H1 (cell line): ENCODE results near the gene ZBTB26. TPM values are rescaled to one million over a fixed set of nuclear protein-coding genes. Genes with fewer than 3 reads are reported as not detected.

Source experiments
- CTCF ChIA-PET: fragments of 300-600 bp; sonication (Branson Sonifier 250); formaldehyde crosslinking; loops from one replicate; lab custom pipeline; 2021; ENCODE audit not compliant: partially characterized antibody; lab: Charles Lee
- POLR2A ChIA-PET: fragments of 300-600 bp; sonication (Branson Sonifier 250); formaldehyde crosslinking; loops from one replicate; lab custom pipeline; 2021; ENCODE audit warnings: inconsistent platforms; ENCODE audit not compliant: partially characterized antibody; lab: Charles Lee
- DNase-seq, 2 experiments: peaks; one replicate each; pipeline versions ENCODE4 v3.0.0 to v3.0.0-alpha.2; 2010 to 2022; ENCODE audit warnings: low spot score in 2 of 2, low read depth in 1 of 2, mixed read lengths in 1 of 2
- FAIRE-seq: peaks from 2 replicates; lab custom pipeline; 2011; peaks lifted over from hg19 to GRCh38; lab: Jason Lieb, UNC
- H2AFZ ChIP-seq: 2 replicates; pipeline ENCODE4 v1.8.1; 2012; ENCODE audit warnings: low read length, inconsistent platforms
- H2AK5ac ChIP-seq: 2 replicates; pipeline ENCODE4 v1.6.1; 2013; ENCODE audit warnings: low read depth, low read length
- H2BK120ac ChIP-seq: replicated peaks from 2 replicates; pipeline ENCODE3; 2013; ENCODE audit warnings: low read depth, low read length, inconsistent platforms
- H2BK12ac ChIP-seq: 2 replicates; pipeline ENCODE4 v1.6.1; 2013; ENCODE audit warnings: low read depth, low read length
- H2BK15ac ChIP-seq: 2 replicates; pipeline ENCODE4 v1.6.1; 2013; ENCODE audit warnings: low read length
- H2BK20ac ChIP-seq: 2 replicates; pipeline ENCODE4 v1.6.1; 2013; ENCODE audit warnings: low read length
- H2BK5ac ChIP-seq: 2 replicates; pipeline ENCODE4 v1.6.1; 2013; ENCODE audit warnings: low read depth, low read length
- H3K14ac ChIP-seq: 2 replicates; pipeline ENCODE4 v1.6.1; 2013; ENCODE audit warnings: inconsistent platforms; ENCODE audit not compliant: insufficient read length
- H3K18ac ChIP-seq: 2 replicates; pipeline ENCODE4 v1.6.1; 2013; ENCODE audit warnings: low read length; ENCODE audit errors: extremely low read depth
- H3K23ac ChIP-seq: 2 replicates; pipeline ENCODE4 v1.6.1; 2013; ENCODE audit warnings: inconsistent platforms; ENCODE audit not compliant: insufficient read length
- H3K23me2 ChIP-seq: 2 replicates; pipeline ENCODE4 v1.6.1; 2013; ENCODE audit warnings: low read depth, low read length
- H3K27ac ChIP-seq: 2 replicates; pipeline ENCODE4 v1.6.1; 2011; ENCODE audit warnings: low read depth, low read length, inconsistent platforms
- H3K27me3 ChIP-seq, 4 experiments: replicated peaks in 1 of 4; 1 replicate in 1 of 4; 2 replicates in 3 of 4; pipeline versions ENCODE4 v1.6.1 to v1.8.1; 2011 to 2013; ENCODE audit warnings: low read length in 3 of 4, mild to moderate bottlenecking in 3 of 4, inconsistent platforms in 2 of 4, mixed read lengths in 2 of 4, moderate library complexity in 1 of 4; ENCODE audit not compliant: control insufficient read depth in 3 of 4, insufficient read depth in 3 of 4; ENCODE audit errors: extremely low read depth in 1 of 4
- H3K36me3 ChIP-seq, 4 experiments: 2 replicates each; pipeline versions ENCODE4 v1.6.1 to v1.8.1; 2011 to 2013; ENCODE audit warnings: mild to moderate bottlenecking in 4 of 4, low read length in 3 of 4, moderate library complexity in 2 of 4, control low read depth in 1 of 4, inconsistent platforms in 1 of 4; ENCODE audit not compliant: insufficient read depth in 4 of 4, control insufficient read depth in 2 of 4
- H3K4ac ChIP-seq: replicated peaks from 2 replicates; pipeline ENCODE3; 2013; ENCODE audit warnings: low read length, low read depth, mixed read lengths, inconsistent platforms; ENCODE audit not compliant: insufficient read length
- H3K4me1 ChIP-seq, 4 experiments: replicated peaks in 1 of 4; 1 replicate in 1 of 4; 2 replicates in 3 of 4; pipeline versions ENCODE4 v1.6.1 to v1.8.1; 2011 to 2013; ENCODE audit warnings: low read length in 3 of 4, inconsistent platforms in 2 of 4, mixed read lengths in 1 of 4; ENCODE audit not compliant: insufficient read depth in 4 of 4, control insufficient read depth in 3 of 4
- H3K4me2 ChIP-seq, 2 experiments: 2 replicates each; pipeline versions ENCODE4 v1.6.1 to v1.8.1; 2011 to 2013; ENCODE audit warnings: low read depth in 2 of 2, low read length in 2 of 2, control low read depth in 1 of 2, inconsistent platforms in 1 of 2, mild to moderate bottlenecking in 1 of 2; ENCODE audit not compliant: insufficient read depth in 1 of 2
- H3K4me3 ChIP-seq, 4 experiments: fragments of 200-600, 300-600 bp in 1 of 4; sonication (generic), shearing (Covaris generic), sonication (Bioruptor Twin) in 1 of 4; 2 replicates each; pipeline versions ENCODE4 v1.5.1 to v1.8.1; 2011 to 2016; ENCODE audit warnings: low read length in 4 of 4, low read depth in 3 of 4, control low read depth in 2 of 4, inconsistent platforms in 2 of 4, mild to moderate bottlenecking in 2 of 4, mixed read lengths in 1 of 4, moderate library complexity in 1 of 4; ENCODE audit not compliant: insufficient read depth in 2 of 4; ENCODE audit errors: extremely low read depth in 1 of 4
- H3K56ac ChIP-seq: replicated peaks from 2 replicates; pipeline ENCODE3; 2013; ENCODE audit warnings: low read depth, mild to moderate bottlenecking, mixed read lengths, low read length, inconsistent platforms; ENCODE audit not compliant: insufficient read length
- H3K79me1 ChIP-seq: 2 replicates; pipeline ENCODE4 v1.6.1; 2013; ENCODE audit warnings: low read depth, low read length, control low read depth
- H3K79me2 ChIP-seq, 2 experiments: 2 replicates each; pipeline versions ENCODE4 v1.6.1 to v1.8.1; 2012 to 2013; ENCODE audit warnings: low read length in 2 of 2, mild to moderate bottlenecking in 2 of 2, inconsistent platforms in 1 of 2; ENCODE audit not compliant: insufficient read depth in 2 of 2, control insufficient read depth in 1 of 2
- H3K9ac ChIP-seq, 4 experiments: replicated peaks in 1 of 4; 1 replicate in 1 of 4; 2 replicates in 3 of 4; pipeline versions ENCODE4 v1.6.1 to v1.8.1; 2011 to 2013; ENCODE audit warnings: low read depth in 3 of 4, low read length in 3 of 4, control low read depth in 2 of 4, mild to moderate bottlenecking in 2 of 4, moderate library complexity in 2 of 4, inconsistent platforms in 1 of 4; ENCODE audit errors: extremely low read depth in 1 of 4
- H3K9me3 ChIP-seq, 2 experiments: 2 replicates each; pipeline versions ENCODE4 v1.6.1 to v1.8.1; 2012 to 2013; ENCODE audit warnings: mild to moderate bottlenecking in 2 of 2, moderate library complexity in 2 of 2, control low read depth in 1 of 2, inconsistent platforms in 1 of 2, low read depth in 1 of 2, low read length in 1 of 2, mixed read lengths in 1 of 2; ENCODE audit not compliant: insufficient read depth in 2 of 2
- H4K20me1 ChIP-seq, 2 experiments: replicated peaks in 1 of 2; 2 replicates each; pipeline versions ENCODE3 to v1.8.1; 2011 to 2013; ENCODE audit warnings: inconsistent platforms in 2 of 2, low read length in 2 of 2, mild to moderate bottlenecking in 1 of 2; ENCODE audit not compliant: insufficient read depth in 2 of 2, control insufficient read depth in 1 of 2
- H4K5ac ChIP-seq: 2 replicates; pipeline ENCODE4 v1.6.1; 2013; ENCODE audit warnings: low read length, low read depth, mixed read lengths, inconsistent platforms; ENCODE audit not compliant: insufficient read length
- H4K8ac ChIP-seq: 2 replicates; pipeline ENCODE4 v1.8.0; 2013; ENCODE audit warnings: mild to moderate bottlenecking, moderate library complexity, low read length, inconsistent platforms; ENCODE audit not compliant: insufficient read depth; ENCODE audit errors: extremely low read depth
- H4K91ac ChIP-seq: replicated peaks from 2 replicates; pipeline ENCODE3; 2013; ENCODE audit warnings: low read length, mixed read lengths, inconsistent platforms; ENCODE audit not compliant: insufficient read length
- ASH2L ChIP-seq: fragments of 200-600, 300-600 bp; sonication (generic); IDR thresholded peaks from one replicate; pipeline ENCODE4 v1.7.1; 2017; ENCODE audit warnings: low read length
- CBX8 ChIP-seq: fragments of 300-800, 300-1000 bp; sonication (generic); IDR thresholded peaks from 2 replicates; pipeline ENCODE4 v1.7.1; 2016; ENCODE audit warnings: low read depth, low read length, borderline replicate concordance
- CHD1 ChIP-seq: IDR thresholded peaks from 2 replicates; pipeline ENCODE4 v1.6.1; 2012; ENCODE audit warnings: low read depth, low read length, improper control_type of control experiment
- CREB1 ChIP-seq: IDR thresholded peaks from 2 replicates; pipeline ENCODE4 v1.6.1; 2012; ENCODE audit warnings: inconsistent platforms
- CTBP2 ChIP-seq: IDR thresholded peaks from 2 replicates; pipeline ENCODE4 v1.7.0; 2011; ENCODE audit warnings: borderline replicate concordance, mild to moderate bottlenecking, moderate library complexity, mixed read lengths, low read length; ENCODE audit not compliant: insufficient read depth, insufficient read length
- FOSL1 ChIP-seq: IDR thresholded peaks from 2 replicates; pipeline ENCODE4 v1.6.1; 2011; ENCODE audit warnings: mild to moderate bottlenecking, low read depth, low read length, moderate library complexity; ENCODE audit not compliant: insufficient read depth
- HDAC6 ChIP-seq: IDR thresholded peaks from one replicate; pipeline ENCODE4 v1.7.1; 2012; ENCODE audit warnings: low read depth, mild to moderate bottlenecking, inconsistent platforms, low read length, moderate library complexity
- JUND ChIP-seq: IDR thresholded peaks from 2 replicates; pipeline ENCODE4 v1.6.1; 2011; ENCODE audit warnings: mild to moderate bottlenecking, improper control_type of control experiment, low read length
- RBBP5 ChIP-seq: IDR thresholded peaks from 2 replicates; pipeline ENCODE4 v1.7.1; 2012; ENCODE audit warnings: low read depth, mild to moderate bottlenecking, inconsistent platforms, low read length, moderate library complexity, borderline replicate concordance
- RNF2 ChIP-seq: fragments of 200-900, 300-1000 bp; sonication (generic); IDR thresholded peaks from 2 replicates; pipeline ENCODE4 v1.7.1; 2016; ENCODE audit warnings: borderline replicate concordance, low read depth, mild to moderate bottlenecking, antibody characterized with exemption, low read length; ENCODE audit not compliant: poor library complexity, severe bottlenecking; ENCODE audit errors: missing control alignments
- TCF12 ChIP-seq: IDR thresholded peaks from 2 replicates; pipeline ENCODE4 v1.6.1; 2011; ENCODE audit warnings: low read depth, mild to moderate bottlenecking, low read length
- YY1 ChIP-seq: IDR thresholded peaks from 2 replicates; pipeline ENCODE4 v1.6.1; 2011; ENCODE audit warnings: low read depth, mild to moderate bottlenecking, low read length
- WGBS, 2 experiments: shearing (Covaris generic) in 1 of 2; methylation state at CpG; one replicate each; pipeline versions ENCODE4 v1.1.6 to v1.1.7; 2013 to 2015; ENCODE audit warnings: low lambda C conversion rate in 2 of 2, mixed read lengths in 2 of 2, inconsistent platforms in 1 of 2, low coverage in 1 of 2, missing lambda C conversion rate in 1 of 2; ENCODE audit not compliant: insufficient replicate concordance in 2 of 2, insufficient coverage in 1 of 2, insufficient read length in 1 of 2; ENCODE audit errors: extremely low coverage in 1 of 2, missing lambda C conversion rate in 1 of 2; 5-methylcytosine and 5-hydroxymethylcytosine counted together
- polyA plus RNA-seq, 7 experiments: library from polyadenylated mRNA; depleted of rRNA in 3 of 7; stranded (reverse) in 5 of 7; unstranded in 2 of 7; fragments of >200 nt in 5 of 7; fragments of 200-250 nt in 2 of 7; gene quantifications; 1 replicate in 5 of 7; 2 replicates in 1 of 7; 4 replicates in 1 of 7; pipeline versions ENCODE4 v1.2.1 to v1.2.3, GENCODE V29; 2011 to 2013; ENCODE audit warnings: missing spikeins in 2 of 7, mixed read lengths in 2 of 7
- total RNA-seq: library from RNA; stranded (reverse); fragmentation: NEBNext Ultra II Directional; extraction: Animal tissue kit (Norgen Biotek cat#: 25700); gene quantifications from 2 replicates; pipeline ENCODE4 v1.2.1, GENCODE V29; 2021
- TF ChIP-seq, protein P1 (sequence below), 3 experiments: IDR thresholded peaks; 1 replicate in 2 of 3; 2 replicates in 1 of 3; pipeline versions ENCODE4 v1.5.1 to v1.6.1; 2011; ENCODE audit warnings: low read length in 3 of 3, mild to moderate bottlenecking in 3 of 3, inconsistent platforms in 2 of 3, low read depth in 1 of 3, moderate library complexity in 1 of 3; ENCODE audit not compliant: insufficient read depth in 1 of 3; ENCODE audit errors: control extremely low read depth in 1 of 3

The ZBTB26 gene
- total and polyA plus RNA-seq, 2 of the 8 experiments (the other 6 are each of a cell fraction or from before 2014, with no cell fraction given): 5.7 to 7.4 TPM

DNA sequence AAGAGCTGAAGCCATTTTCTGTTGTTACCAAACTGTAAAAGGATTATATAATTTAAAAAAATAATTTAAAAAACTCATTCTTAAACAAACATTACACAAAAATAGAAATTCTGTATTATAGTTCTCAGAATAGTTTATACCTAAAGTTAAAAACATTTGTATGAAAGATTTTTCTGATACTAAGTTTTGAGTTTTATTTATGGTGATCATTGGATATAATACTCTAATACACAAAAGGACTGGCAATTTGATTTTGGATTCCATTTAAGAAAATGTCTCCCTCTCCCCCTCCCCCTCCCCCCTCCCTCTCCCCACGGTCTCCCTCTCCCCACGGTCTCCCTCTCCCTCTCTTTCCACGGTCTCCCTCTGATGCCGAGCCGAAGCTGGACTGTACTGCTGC is 65.2 kb downstream of the ZBTB26 start:
- no peak overlapping the region for H3K4ac ChIP-seq
- H3K9me3 ChIP-seq: no peaks in the 10 kb centered on the region; a peak in 1 of 4 replicates
- H3K27me3 ChIP-seq: no peaks in the 10 kb centered on the region
- H2AFZ ChIP-seq: no peak overlapping the region
- H2BK120ac ChIP-seq: no peak overlapping the region
- H3K4me1 ChIP-seq: no peaks in the 10 kb centered on the region
- CTCF ChIA-PET: no interaction called here
- H4K20me1 ChIP-seq: no peaks in the 10 kb centered on the region
- no peak overlapping the region for H3K4me3 ChIP-seq
- no peak overlapping the region for H2BK15ac ChIP-seq
- no peak for FAIRE-seq
- H3K27ac ChIP-seq: no peak overlapping the region
- H2BK20ac ChIP-seq: no peak overlapping the region
- no peak overlapping the region for H3K18ac ChIP-seq
- POLR2A ChIA-PET: no interaction called here
- H4K91ac ChIP-seq: no peak overlapping the region
- no peak overlapping the region for H2AK5ac ChIP-seq
- H3K4me2 ChIP-seq: no peak overlapping the region
- no CpG with 5 or more reads among the region's 5 CpGs for WGBS, 2 experiments
- no peak overlapping the region for H4K5ac ChIP-seq
- no peak overlapping the region for H3K9ac ChIP-seq
- peaks cover 4 to 40% (median 21%) of the 10 kb centered on the region in 4 experiments for H3K36me3 ChIP-seq
- no peak overlapping the region for H3K14ac ChIP-seq
- H4K8ac ChIP-seq: no peak overlapping the region
- no peak overlapping the region for H2BK12ac ChIP-seq
- H3K23me2 ChIP-seq: no peaks in the 10 kb centered on the region
- H2BK5ac ChIP-seq: no peak overlapping the region
- no peaks in the 10 kb centered on the region for H3K79me2 ChIP-seq
- no peaks in the 10 kb centered on the region for H3K79me1 ChIP-seq
- no peak overlapping the region for H3K56ac ChIP-seq
- no peak for DNase-seq
- no peak overlapping the region for H3K23ac ChIP-seq
- TF ChIP-seq YY1 (no peak), CHD1 (no peak), CREB1 (no peak), FOSL1 (no peak), RNF2 (no peak), HDAC6 (no peak), RBBP5 (no peak), CTBP2 (no peak), ASH2L (no peak), CBX8 (no peak), JUND (no peak), TCF12 (no peak)
- TF ChIP-seq, protein P1, sequence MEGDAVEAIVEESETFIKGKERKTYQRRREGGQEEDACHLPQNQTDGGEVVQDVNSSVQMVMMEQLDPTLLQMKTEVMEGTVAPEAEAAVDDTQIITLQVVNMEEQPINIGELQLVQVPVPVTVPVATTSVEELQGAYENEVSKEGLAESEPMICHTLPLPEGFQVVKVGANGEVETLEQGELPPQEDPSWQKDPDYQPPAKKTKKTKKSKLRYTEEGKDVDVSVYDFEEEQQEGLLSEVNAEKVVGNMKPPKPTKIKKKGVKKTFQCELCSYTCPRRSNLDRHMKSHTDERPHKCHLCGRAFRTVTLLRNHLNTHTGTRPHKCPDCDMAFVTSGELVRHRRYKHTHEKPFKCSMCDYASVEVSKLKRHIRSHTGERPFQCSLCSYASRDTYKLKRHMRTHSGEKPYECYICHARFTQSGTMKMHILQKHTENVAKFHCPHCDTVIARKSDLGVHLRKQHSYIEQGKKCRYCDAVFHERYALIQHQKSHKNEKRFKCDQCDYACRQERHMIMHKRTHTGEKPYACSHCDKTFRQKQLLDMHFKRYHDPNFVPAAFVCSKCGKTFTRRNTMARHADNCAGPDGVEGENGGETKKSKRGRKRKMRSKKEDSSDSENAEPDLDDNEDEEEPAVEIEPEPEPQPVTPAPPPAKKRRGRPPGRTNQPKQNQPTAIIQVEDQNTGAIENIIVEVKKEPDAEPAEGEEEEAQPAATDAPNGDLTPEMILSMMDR (IDR thresholded peaks at IDR 0.05; ENCODE audit: control extremely low read depth in 1 of 3, insufficient read depth in 1 of 3, low read depth in 1 of 3, low read length in 3 of 3): no peak
